ENCODE results near the gene PDCD2.
"Not testable (repeated sequence)": the region's sequence is repeated elsewhere in the genome, so short reads cannot be mapped to it uniquely, and the experiment has no call there.

PDCD2 gene

GRCh38 chr6:170552765-170553533 is 31.5 kb downstream of the PDCD2 start, which contains the start of gene PSMB1:
Gene PSMB1 (minus strand): TSS chr6:170553307. CDS start chr6:170553242, 65 bp downstream.
- TF ChIP-seq SPI1 (IDR thresholded peaks at IDR 0.05; ENCODE audit: low read depth, low read length) (no peak), POU2F2 (IDR thresholded peaks at IDR 0.05; ENCODE audit: low read depth, low read length) (peak; percentile 74; the same call in 1 of the 2 replicates), POLR2AphosphoS5 (IDR thresholded peaks at IDR 0.05; ENCODE audit: low read depth, low read length) (peak; percentile 98), TAF1 (IDR thresholded peaks at IDR 0.05; ENCODE audit: low read depth, low read length) (peak; percentile 90), POLR2A (IDR thresholded peaks at IDR 0.05; ENCODE audit: low read depth, low read length) (peak; percentile 96), PAX5 (IDR thresholded peaks at IDR 0.05; ENCODE audit: insufficient read depth, low read length, severe bottlenecking) (no peak)
- DNase-seq (ENCODE audit: insufficient read length, low spot score) (peak; percentile 38), FAIRE-seq (peak; percentile 95)

- DNase-seq (ENCODE audit: insufficient read length, low spot score) (no peak), FAIRE-seq (no peak)
- no peak for TF ChIP-seq POLR2AphosphoS5 (IDR thresholded peaks at IDR 0.05; ENCODE audit: low read depth, low read length)
- no peak for TF ChIP-seq SPI1 (IDR thresholded peaks at IDR 0.05; ENCODE audit: low read depth, low read length)
- no peak for TF ChIP-seq POLR2A (IDR thresholded peaks at IDR 0.05; ENCODE audit: low read depth, low read length)
- no peak for TF ChIP-seq POU2F2 (IDR thresholded peaks at IDR 0.05; ENCODE audit: low read depth, low read length)
- TF ChIP-seq PAX5 (IDR thresholded peaks at IDR 0.05; ENCODE audit: insufficient read depth, low read length, severe bottlenecking) = no peak
- no peak for TF ChIP-seq TAF1 (IDR thresholded peaks at IDR 0.05; ENCODE audit: low read depth, low read length)
These were observed 39.0 kb downstream of the PDCD2 start for GRCh38 chr6:170545405-170545804.

GRCh38 chr6:170542031-170542719 is 42.3 kb downstream of the PDCD2 start:
- FAIRE-seq (no peak), DNase-seq (ENCODE audit: insufficient read length, low spot score) (no peak)
- TF ChIP-seq POLR2A (IDR thresholded peaks at IDR 0.05; ENCODE audit: low read depth, low read length) (no peak), POLR2AphosphoS5 (IDR thresholded peaks at IDR 0.05; ENCODE audit: low read depth, low read length) (no peak), PAX5 (IDR thresholded peaks at IDR 0.05; ENCODE audit: insufficient read depth, low read length, severe bottlenecking) (no peak), SPI1 (IDR thresholded peaks at IDR 0.05; ENCODE audit: low read depth, low read length) (no peak), POU2F2 (IDR thresholded peaks at IDR 0.05; ENCODE audit: low read depth, low read length) (no peak), TAF1 (IDR thresholded peaks at IDR 0.05; ENCODE audit: low read depth, low read length) (no peak)

GRCh38 chr6:170537329-170537728 is 47.1 kb downstream of the PDCD2 start:
- DNase-seq (ENCODE audit: insufficient read length, low spot score) = no peak
- FAIRE-seq = peak; percentile 69
- no peak for TF ChIP-seq POLR2AphosphoS5 (IDR thresholded peaks at IDR 0.05; ENCODE audit: low read depth, low read length)
- no peak for TF ChIP-seq POU2F2 (IDR thresholded peaks at IDR 0.05; ENCODE audit: low read depth, low read length)
- no peak for TF ChIP-seq PAX5 (IDR thresholded peaks at IDR 0.05; ENCODE audit: insufficient read depth, low read length, severe bottlenecking)
- no peak for TF ChIP-seq SPI1 (IDR thresholded peaks at IDR 0.05; ENCODE audit: low read depth, low read length)
- no peak for TF ChIP-seq POLR2A (IDR thresholded peaks at IDR 0.05; ENCODE audit: low read depth, low read length)
- no peak for TF ChIP-seq TAF1 (IDR thresholded peaks at IDR 0.05; ENCODE audit: low read depth, low read length)

GRCh38 chr6:170536671-170537070 is 47.8 kb downstream of the PDCD2 start:
- no peak for FAIRE-seq
- DNase-seq (ENCODE audit: insufficient read length, low spot score) = no peak
- TF ChIP-seq POU2F2 (IDR thresholded peaks at IDR 0.05; ENCODE audit: low read depth, low read length) (no peak), SPI1 (IDR thresholded peaks at IDR 0.05; ENCODE audit: low read depth, low read length) (no peak), POLR2A (IDR thresholded peaks at IDR 0.05; ENCODE audit: low read depth, low read length) (no peak), TAF1 (IDR thresholded peaks at IDR 0.05; ENCODE audit: low read depth, low read length) (no peak), POLR2AphosphoS5 (IDR thresholded peaks at IDR 0.05; ENCODE audit: low read depth, low read length) (no peak), PAX5 (IDR thresholded peaks at IDR 0.05; ENCODE audit: insufficient read depth, low read length, severe bottlenecking) (no peak)

- no peak for DNase-seq (ENCODE audit: insufficient read length, low spot score)
- TF ChIP-seq POU2F2 (IDR thresholded peaks at IDR 0.05; ENCODE audit: low read depth, low read length) (no peak), POLR2A (IDR thresholded peaks at IDR 0.05; ENCODE audit: low read depth, low read length) (no peak), SPI1 (IDR thresholded peaks at IDR 0.05; ENCODE audit: low read depth, low read length) (no peak), POLR2AphosphoS5 (IDR thresholded peaks at IDR 0.05; ENCODE audit: low read depth, low read length) (no peak)
- FAIRE-seq = no peak
These were observed 49.4 kb downstream of the PDCD2 start for GRCh38 chr6:170535004-170535403.

GRCh38 chr6:170533792-170534191 is 50.6 kb downstream of the PDCD2 start:
- no peak for FAIRE-seq
- no peak for DNase-seq (ENCODE audit: insufficient read length, low spot score)
- TF ChIP-seq POLR2AphosphoS5 (IDR thresholded peaks at IDR 0.05; ENCODE audit: low read depth, low read length) (peak; percentile 76), SPI1 (IDR thresholded peaks at IDR 0.05; ENCODE audit: low read depth, low read length) (no peak), POLR2A (IDR thresholded peaks at IDR 0.05; ENCODE audit: low read depth, low read length) (peak; percentile 57)

- TF ChIP-seq POLR2A (IDR thresholded peaks at IDR 0.05; ENCODE audit: low read depth, low read length) = no peak
- TF ChIP-seq POU2F2 (IDR thresholded peaks at IDR 0.05; ENCODE audit: low read depth, low read length) = no peak
- no peak for TF ChIP-seq TAF1 (IDR thresholded peaks at IDR 0.05; ENCODE audit: low read depth, low read length)
- TF ChIP-seq POLR2AphosphoS5 (IDR thresholded peaks at IDR 0.05; ENCODE audit: low read depth, low read length) = no peak
- TF ChIP-seq SPI1 (IDR thresholded peaks at IDR 0.05; ENCODE audit: low read depth, low read length) = no peak
- no peak for TF ChIP-seq PAX5 (IDR thresholded peaks at IDR 0.05; ENCODE audit: insufficient read depth, low read length, severe bottlenecking)
- FAIRE-seq (no peak), DNase-seq (ENCODE audit: insufficient read length, low spot score) (no peak)
These were observed 51.5 kb downstream of the PDCD2 start for GRCh38 chr6:170532867-170533488.

GRCh38 chr6:170529839-170530469 is 54.5 kb downstream of the PDCD2 start:
- FAIRE-seq (peak; percentile 68), DNase-seq (ENCODE audit: insufficient read length, low spot score) (no peak)
- TF ChIP-seq POLR2AphosphoS5 (IDR thresholded peaks at IDR 0.05; ENCODE audit: low read depth, low read length) = no peak

GRCh38 chr6:170527995-170528394 is 56.4 kb downstream of the PDCD2 start:
- FAIRE-seq; DNase-seq (ENCODE audit: insufficient read length, low spot score): not testable (repeated sequence)

Data from GM12891 (cell line).